ENCODE measurements around the gene DTWD1. TPM values are rescaled to one million over a fixed set of nuclear protein-coding genes. Genes with fewer than 3 reads are reported as not detected.
"Not testable (repeated sequence)": the region's sequence is repeated elsewhere in the genome, so short reads cannot be mapped to it uniquely, and the experiment has no call there.

DTWD1 gene
- total RNA-seq, 1 experiment from 2014 or later: 32.5 TPM

- ChIA-PET POLR2A (no interaction called here), CTCF (no interaction called here)
- Mint-ChIP-seq H3K4me3 (no peak overlapping the region), H3K27ac (no peak overlapping the region), H3K9me3 (peaks cover 29% of the 10 kb centered on the region), H3K36me3 (peaks cover 6% of the 10 kb centered on the region; the same call in 1 of the 2 replicates), H3K27me3 (ENCODE audit: low read depth) (no peaks in the 10 kb centered on the region; the same call in 1 of the 2 replicates), H3K4me1 (no peaks in the 10 kb centered on the region)
- TF ChIP-seq ZNF232 (CRISPR knock-in tag; IDR thresholded peaks at IDR 0.05) (no peak), E2F4 (CRISPR knock-in tag; IDR thresholded peaks at IDR 0.05; ENCODE audit: borderline replicate concordance, low read depth) (no peak), TEAD4 (CRISPR knock-in tag; IDR thresholded peaks at IDR 0.05) (no peak), ATF2 (CRISPR knock-in tag; IDR thresholded peaks at IDR 0.05; ENCODE audit: borderline replicate concordance, low read depth) (no peak), SMAD3 (CRISPR knock-in tag; IDR thresholded peaks at IDR 0.05; ENCODE audit: borderline replicate concordance) (no peak), USF1 (CRISPR knock-in tag; IDR thresholded peaks at IDR 0.05) (no peak), USF2 (CRISPR knock-in tag; IDR thresholded peaks at IDR 0.05) (no peak), ERG (CRISPR knock-in tag; IDR thresholded peaks at IDR 0.05) (no peak), ATF6 (CRISPR knock-in tag; IDR thresholded peaks at IDR 0.05) (no peak), SOX15 (CRISPR knock-in tag; IDR thresholded peaks at IDR 0.05) (no peak), E2F5 (CRISPR knock-in tag; IDR thresholded peaks at IDR 0.05) (no peak), JUN (CRISPR knock-in tag; IDR thresholded peaks at IDR 0.05) (no peak), ZNF219 (CRISPR knock-in tag; IDR thresholded peaks at IDR 0.05; ENCODE audit: borderline replicate concordance) (no peak)
- ATAC-seq (no peak), DNase-seq (ENCODE audit: low spot score) (no peak)
Measured at GRCh38 chr15:49589030-49589429, 31.8 kb upstream of the DTWD1 start.

- H3K27ac Mint-ChIP-seq; DNase-seq (ENCODE audit: low spot score); H3K4me3 Mint-ChIP-seq; POLR2A ChIA-PET; CTCF ChIA-PET; H3K27me3 Mint-ChIP-seq (ENCODE audit: low read depth); H3K4me1 Mint-ChIP-seq; H3K36me3 Mint-ChIP-seq; ATAC-seq: not testable (repeated sequence)
- H3K9me3 Mint-ChIP-seq: peaks cover 22% of the 10 kb centered on the region
Measured at GRCh38 chr15:49592829-49593316, 28.0 kb upstream of the DTWD1 start.

All from WTC11 (cell line).